Neural cell (in vitro differentiated cells): Measurements from ENCODE around the gene CBX6. TPM values are rescaled to one million over a fixed set of nuclear protein-coding genes. Genes with fewer than 3 reads are reported as not detected.

Experiments
- H2AFZ ChIP-seq: fragments of 200-600, 300-800 bp; sonication (generic), shearing (Covaris generic); 2 replicates; pipeline ENCODE4 v1.6.0; 2014; ENCODE audit warnings: low read depth, mild to moderate bottlenecking, antibody characterized with exemption, low read length, moderate library complexity
- H3F3A ChIP-seq: fragments of 200-600 bp; shearing (Covaris generic); 2 replicates; pipeline ENCODE4 v1.6.1; 2016; ENCODE audit warnings: mild to moderate bottlenecking, moderate library complexity, mixed read lengths, antibody characterized with exemption, low read length; ENCODE audit not compliant: insufficient read depth, poor library complexity, severe bottlenecking
- H3K27ac ChIP-seq: fragments of 200-600, 300-800 bp; sonication (generic), shearing (Covaris generic); 2 replicates; pipeline ENCODE4 v1.5.1; 2014; ENCODE audit warnings: mild to moderate bottlenecking, low read length, moderate library complexity
- H3K27me3 ChIP-seq: fragments of 300-800, 200-600 bp; sonication (generic), shearing (Covaris generic); 2 replicates; pipeline ENCODE4 v1.6.0; 2014; ENCODE audit warnings: mild to moderate bottlenecking, low read depth, low read length, moderate library complexity; ENCODE audit not compliant: insufficient read depth
- H3K36me3 ChIP-seq: fragments of 300-800, 200-600 bp; sonication (generic), shearing (Covaris generic); 2 replicates; pipeline ENCODE4 v1.5.1; 2014; ENCODE audit warnings: mild to moderate bottlenecking, antibody characterized with exemption, low read length, moderate library complexity; ENCODE audit not compliant: insufficient read depth
- H3K4me2 ChIP-seq: fragments of 300-800, 200-600 bp; sonication (generic), shearing (Covaris generic); 2 replicates; pipeline ENCODE4 v1.6.0; 2014; ENCODE audit warnings: mild to moderate bottlenecking, low read length
- H3K4me3 ChIP-seq: fragments of 300-800, 200-600 bp; sonication (generic), shearing (Covaris generic); 2 replicates; pipeline ENCODE4 v1.5.1; 2014; ENCODE audit warnings: mild to moderate bottlenecking, low read length, moderate library complexity
- H3K79me2 ChIP-seq: fragments of 200-600 bp; shearing (Covaris generic); replicated peaks from 2 replicates; pipeline ENCODE4 v1.6.0; 2014; ENCODE audit warnings: mild to moderate bottlenecking, low read length, moderate library complexity; ENCODE audit not compliant: insufficient read depth
- H3K9ac ChIP-seq: fragments of 300-800, 200-600 bp; sonication (generic), shearing (Covaris generic); 2 replicates; pipeline ENCODE4 v1.6.1; 2016; ENCODE audit warnings: mild to moderate bottlenecking, low read length, mixed read lengths
- H3K9me2 ChIP-seq: fragments of 200-600 bp; shearing (Covaris generic); 2 replicates; pipeline ENCODE4 v1.6.1; 2016; ENCODE audit warnings: mild to moderate bottlenecking, low read length, mixed read lengths; ENCODE audit not compliant: insufficient read depth
- H3K9me3 ChIP-seq: fragments of 200-600, 300-800 bp; sonication (generic), shearing (Covaris generic); 2 replicates; pipeline ENCODE4 v1.6.1; 2016; ENCODE audit warnings: mild to moderate bottlenecking, mixed run types, low read length, moderate library complexity, mixed read lengths
- H4K20me1 ChIP-seq: fragments of 200-600 bp; shearing (Covaris generic); 2 replicates; pipeline ENCODE4 v1.6.1; 2016; ENCODE audit warnings: mild to moderate bottlenecking, mixed run types; ENCODE audit not compliant: insufficient read depth
- CTCF ChIP-seq: fragments of 450-650 bp; IDR thresholded peaks from 2 replicates; pipeline ENCODE4 v1.5.1; 2014; ENCODE audit warnings: antibody characterized with exemption, mild to moderate bottlenecking, moderate library complexity; ENCODE audit not compliant: poor library complexity, severe bottlenecking
- EP300 ChIP-seq: fragments of 450-650 bp; conservative IDR thresholded peaks from 2 replicates; pipeline ENCODE4 v1.6.1; 2014; ENCODE audit warnings: antibody characterized with exemption, mild to moderate bottlenecking, moderate library complexity; ENCODE audit not compliant: poor library complexity, severe bottlenecking
- EZH2 ChIP-seq: fragments of 200-600, 300-800 bp; shearing (Covaris generic), sonication (generic); IDR thresholded peaks from 2 replicates; pipeline ENCODE4 v1.6.1; 2014; ENCODE audit warnings: antibody characterized with exemption, low read length, borderline replicate concordance, mild to moderate bottlenecking; ENCODE audit not compliant: insufficient read depth, poor library complexity, severe bottlenecking
- MXI1 ChIP-seq: fragments of 450-650 bp; conservative IDR thresholded peaks from 2 replicates; pipeline ENCODE4 v1.6.1; 2014; ENCODE audit warnings: antibody characterized with exemption, mild to moderate bottlenecking; ENCODE audit not compliant: poor library complexity, severe bottlenecking
- POLR2AphosphoS5 ChIP-seq: IDR thresholded peaks from 2 replicates; pipeline ENCODE4 v1.6.1; 2012
- RAD21 ChIP-seq: fragments of 450-650 bp; conservative IDR thresholded peaks from 2 replicates; pipeline ENCODE4 v1.6.1; 2014; ENCODE audit warnings: antibody characterized with exemption, mild to moderate bottlenecking, moderate library complexity
- SMC3 ChIP-seq: fragments of 450-650 bp; conservative IDR thresholded peaks from 2 replicates; pipeline ENCODE4 v1.6.1; 2014; ENCODE audit warnings: antibody characterized with exemption, mild to moderate bottlenecking, moderate library complexity; ENCODE audit not compliant: poor library complexity
- TAF1 ChIP-seq: IDR thresholded peaks from 2 replicates; pipeline ENCODE4 v1.6.1; 2012; ENCODE audit warnings: low read depth
- polyA plus RNA-seq: library from polyadenylated mRNA; depleted of rRNA; stranded (reverse); fragments of >200 nt; gene quantifications from 2 replicates; pipeline ENCODE4 v1.2.3, GENCODE V29; 2014
- TF ChIP-seq, protein P1 (sequence below): IDR thresholded peaks from 2 replicates; pipeline ENCODE4 v1.6.1; 2012; ENCODE audit warnings: borderline replicate concordance

Gene CBX6
- polyA plus RNA-seq, 1 donor from 2014 or later, result 13.0 TPM

DNA sequence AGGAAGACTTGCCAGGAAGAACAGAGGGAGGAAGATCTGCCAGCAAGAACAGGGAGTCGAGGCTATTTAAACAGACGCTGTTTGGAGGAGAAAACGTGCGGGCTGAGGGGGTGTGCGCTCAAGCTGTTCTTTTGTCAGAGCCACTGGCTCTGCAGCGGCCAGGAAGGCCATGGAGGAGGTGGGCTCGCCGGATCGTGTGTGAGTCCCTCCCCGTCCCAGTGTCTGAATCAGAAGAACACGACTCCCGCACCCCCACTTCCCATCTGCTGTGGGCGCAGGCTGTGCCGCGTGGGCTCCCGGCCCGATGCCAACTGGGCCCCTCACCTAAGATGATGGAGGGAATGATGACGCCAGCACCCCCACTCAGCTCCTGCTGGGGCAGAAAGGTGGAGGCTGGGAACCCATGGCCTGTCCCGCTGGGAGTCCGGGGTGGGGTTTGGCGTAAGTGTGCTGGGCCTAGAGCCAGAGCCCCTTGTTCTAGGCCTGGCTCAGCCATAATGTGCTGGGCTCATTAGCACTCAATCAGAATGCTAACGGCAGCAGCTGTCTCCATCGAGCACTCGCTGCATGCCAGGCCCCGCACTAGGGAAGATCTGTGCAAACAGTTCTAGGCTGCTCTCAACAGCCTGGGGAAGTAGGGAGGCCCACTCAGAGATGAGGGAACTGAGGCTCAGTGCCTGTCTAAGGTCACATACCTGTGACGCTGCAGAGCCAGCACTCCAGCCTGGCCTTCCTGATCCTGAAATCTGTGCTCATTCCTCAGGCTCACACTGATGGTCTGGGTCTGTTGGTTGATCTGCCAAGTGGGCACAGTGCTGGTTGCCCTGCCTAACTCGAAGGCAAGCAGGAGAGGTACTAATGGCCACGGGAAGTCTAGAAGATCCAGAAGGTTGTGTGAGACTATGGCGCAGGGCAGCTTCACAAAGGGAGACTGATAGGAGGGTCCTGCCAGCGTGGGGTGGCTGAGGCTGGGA, 39.7 kb downstream of the CBX6 start:
- H3K79me2 ChIP-seq, result no peaks in the 10 kb centered on the region
- H3K27ac ChIP-seq, result no peak overlapping the region
- no peaks in the 10 kb centered on the region for H3K27me3 ChIP-seq
- no peak overlapping the region for H3K4me3 ChIP-seq
- H3K4me2 ChIP-seq, result no peak overlapping the region
- no peak for TF ChIP-seq SMC3
- TF ChIP-seq, protein P1, sequence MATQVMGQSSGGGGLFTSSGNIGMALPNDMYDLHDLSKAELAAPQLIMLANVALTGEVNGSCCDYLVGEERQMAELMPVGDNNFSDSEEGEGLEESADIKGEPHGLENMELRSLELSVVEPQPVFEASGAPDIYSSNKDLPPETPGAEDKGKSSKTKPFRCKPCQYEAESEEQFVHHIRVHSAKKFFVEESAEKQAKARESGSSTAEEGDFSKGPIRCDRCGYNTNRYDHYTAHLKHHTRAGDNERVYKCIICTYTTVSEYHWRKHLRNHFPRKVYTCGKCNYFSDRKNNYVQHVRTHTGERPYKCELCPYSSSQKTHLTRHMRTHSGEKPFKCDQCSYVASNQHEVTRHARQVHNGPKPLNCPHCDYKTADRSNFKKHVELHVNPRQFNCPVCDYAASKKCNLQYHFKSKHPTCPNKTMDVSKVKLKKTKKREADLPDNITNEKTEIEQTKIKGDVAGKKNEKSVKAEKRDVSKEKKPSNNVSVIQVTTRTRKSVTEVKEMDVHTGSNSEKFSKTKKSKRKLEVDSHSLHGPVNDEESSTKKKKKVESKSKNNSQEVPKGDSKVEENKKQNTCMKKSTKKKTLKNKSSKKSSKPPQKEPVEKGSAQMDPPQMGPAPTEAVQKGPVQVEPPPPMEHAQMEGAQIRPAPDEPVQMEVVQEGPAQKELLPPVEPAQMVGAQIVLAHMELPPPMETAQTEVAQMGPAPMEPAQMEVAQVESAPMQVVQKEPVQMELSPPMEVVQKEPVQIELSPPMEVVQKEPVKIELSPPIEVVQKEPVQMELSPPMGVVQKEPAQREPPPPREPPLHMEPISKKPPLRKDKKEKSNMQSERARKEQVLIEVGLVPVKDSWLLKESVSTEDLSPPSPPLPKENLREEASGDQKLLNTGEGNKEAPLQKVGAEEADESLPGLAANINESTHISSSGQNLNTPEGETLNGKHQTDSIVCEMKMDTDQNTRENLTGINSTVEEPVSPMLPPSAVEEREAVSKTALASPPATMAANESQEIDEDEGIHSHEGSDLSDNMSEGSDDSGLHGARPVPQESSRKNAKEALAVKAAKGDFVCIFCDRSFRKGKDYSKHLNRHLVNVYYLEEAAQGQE, result no peak
- TF ChIP-seq CTCF, result no peak
- TF ChIP-seq MXI1, result no peak
- no peak for TF ChIP-seq POLR2AphosphoS5
- TF ChIP-seq TAF1, result no peak
- no peak for TF ChIP-seq EP300
- TF ChIP-seq EZH2, result no peak
- no peak for TF ChIP-seq RAD21
- H3F3A ChIP-seq, result no peaks in the 10 kb centered on the region
- no peaks in the 10 kb centered on the region for H3K9me2 ChIP-seq
- no peak overlapping the region for H3K9ac ChIP-seq
- no peaks in the 10 kb centered on the region for H4K20me1 ChIP-seq
- H3K9me3 ChIP-seq, result no peaks in the 10 kb centered on the region
- H2AFZ ChIP-seq, result no peak overlapping the region
- no peaks in the 10 kb centered on the region for H3K36me3 ChIP-seq

GRCh38 chr22:38831166-38831945, 40.7 kb downstream of the CBX6 start:
- H3F3A ChIP-seq, result no peaks in the 10 kb centered on the region
- no peaks in the 10 kb centered on the region for H3K36me3 ChIP-seq
- H3K4me2 ChIP-seq, result no peak overlapping the region
- H2AFZ ChIP-seq, result no peak overlapping the region
- H3K27ac ChIP-seq, result no peak overlapping the region
- no peak for TF ChIP-seq EZH2
- TF ChIP-seq, protein P1, result no peak
- no peak for TF ChIP-seq EP300
- H3K27me3 ChIP-seq, result no peaks in the 10 kb centered on the region
- H3K4me3 ChIP-seq, result no peak overlapping the region
- H3K9me3 ChIP-seq, result no peaks in the 10 kb centered on the region
- no peaks in the 10 kb centered on the region for H4K20me1 ChIP-seq
- H3K9ac ChIP-seq, result no peak overlapping the region
- no peaks in the 10 kb centered on the region for H3K9me2 ChIP-seq
- H3K79me2 ChIP-seq, result no peaks in the 10 kb centered on the region
